ENCODE data around the gene TCEA2. TPM values are rescaled to one million over a fixed set of nuclear protein-coding genes. Genes with fewer than 3 reads are reported as not detected.

TCEA2 gene
- total RNA-seq, 1 experiment from 2014 or later, result 48.3 TPM

- H3K4me1 ChIP-seq, result peaks cover 3% of the 10 kb centered on the region; the same call in 1 of the 2 replicates
- ChIA-PET POLR2A (interaction anchor here (0.6 to 0.7 kb wide), 3 partner anchors 23 to 222 kb away, joined by 4 read pairs; partner anchors contain the start of gene OPRL1), CTCF (interaction anchor here (0.6 to 2.5 kb wide), 34 partner anchors 8 to 1881 kb away, joined by 3 to 17 read pairs (median 4); partner anchors contain the start of genes LKAAEAR1, OPRL1, PRPF6 and RGS19)
- H3K27me3 ChIP-seq (replicated peaks; ENCODE audit: control insufficient read depth, insufficient read depth, low read length), result peaks cover 4% of the 10 kb centered on the region; the same call in 1 of the 2 replicates
- no peaks in the 10 kb centered on the region for H3K36me3 Mint-ChIP-seq (ENCODE audit: insufficient read depth, unreplicated experiment)
- no peaks in the 10 kb centered on the region for H3K9me3 Mint-ChIP-seq (ENCODE audit: unreplicated experiment)
- no peaks in the 10 kb centered on the region for H3K36me3 ChIP-seq (ENCODE audit: control insufficient read depth, insufficient read depth, low read length)
- H3K4me1 Mint-ChIP-seq (ENCODE audit: low read depth, unreplicated experiment), result no peaks in the 10 kb centered on the region
- peaks cover 23% of the 10 kb centered on the region for H3K27me3 Mint-ChIP-seq (ENCODE audit: insufficient read depth, unreplicated experiment)
- H3K9me3 ChIP-seq, result no peaks in the 10 kb centered on the region; the same call in 1 of the 2 replicates
- intact Hi-C loops (cut with micrococcal nuclease; ENCODE audit: unreplicated experiment), result loop anchor here (1.0 kb wide), 1 partner anchor 18 kb away; no protein-coding TSS in a partner anchor
- peak overlapping the region; percentile 77 for H3K4me3 Mint-ChIP-seq (ENCODE audit: unreplicated experiment)
- no TSS peak for BruUV-seq (replicated peaks)
- H3K27ac Mint-ChIP-seq (ENCODE audit: unreplicated experiment), result no peak overlapping the region
- TF ChIP-seq CTCF (IDR thresholded peaks at IDR 0.05; ENCODE audit: insufficient read depth in 1 of 2, low read depth in 1 of 2, low read length in 1 of 2, severe bottlenecking in 1 of 2, unreplicated experiment in 1 of 2), result no peak
- peak overlapping the region; percentile 52 for H3K4me3 ChIP-seq (ENCODE audit: low read depth, low read length)
- peak; percentile 63 to 71 for DNase-seq
Observed at GRCh38 chr20:64102647-64103354, 39.8 kb downstream of the TCEA2 start.

DNA sequence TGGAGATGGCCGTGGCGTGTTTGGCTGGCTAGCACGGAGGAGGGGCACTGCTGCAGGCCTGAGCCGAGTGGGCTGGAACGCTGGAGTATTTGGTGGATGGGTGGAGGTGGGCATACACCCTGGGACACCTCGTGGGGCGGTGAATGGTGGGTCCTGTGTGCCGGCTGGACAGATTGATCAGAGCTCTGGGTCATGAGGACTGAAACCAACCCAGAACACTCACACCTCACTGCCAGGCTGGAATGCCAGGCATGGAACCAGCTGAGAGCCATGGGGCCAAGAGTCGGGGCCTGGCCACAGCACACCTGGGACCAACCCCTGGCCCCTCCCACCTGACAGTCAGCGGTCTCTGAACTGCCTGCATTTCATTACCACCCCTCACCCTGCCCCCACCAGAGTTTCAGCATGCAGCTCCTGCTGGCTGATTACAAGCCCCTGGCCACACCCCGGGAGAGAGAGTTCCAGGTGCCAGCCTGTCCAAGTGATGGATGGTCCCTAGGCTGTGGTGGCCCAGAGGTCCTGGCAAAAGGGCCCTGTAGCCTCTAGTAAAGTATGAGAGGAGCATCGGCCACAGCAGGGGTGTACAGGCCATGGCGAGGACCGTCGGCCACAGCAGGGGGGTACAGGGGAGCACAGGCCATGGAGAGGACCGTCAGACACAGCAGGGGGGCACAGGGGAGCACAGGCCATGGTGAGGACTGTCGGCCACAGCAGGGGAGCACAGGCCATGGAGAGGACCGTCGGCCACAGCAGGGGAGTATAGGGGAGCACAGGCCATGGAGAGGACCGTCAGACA, 41.1 kb downstream of the TCEA2 start:
- Mint-ChIP-seq H3K9me3 (ENCODE audit: unreplicated experiment) (no peaks in the 10 kb centered on the region), H3K36me3 (ENCODE audit: insufficient read depth, unreplicated experiment) (no peaks in the 10 kb centered on the region), H3K4me3 (ENCODE audit: unreplicated experiment) (no peak overlapping the region), H3K27ac (ENCODE audit: unreplicated experiment) (no peak overlapping the region), H3K27me3 (ENCODE audit: insufficient read depth, unreplicated experiment) (peaks cover 23% of the 10 kb centered on the region), H3K4me1 (ENCODE audit: low read depth, unreplicated experiment) (no peaks in the 10 kb centered on the region)
- peaks cover 4% of the 10 kb centered on the region; the same call in 1 of the 2 replicates for H3K27me3 ChIP-seq (replicated peaks; ENCODE audit: control insufficient read depth, insufficient read depth, low read length)
- peaks cover 3% of the 10 kb centered on the region; the same call in 1 of the 2 replicates for H3K4me1 ChIP-seq
- no peaks in the 10 kb centered on the region; the same call in 1 of the 2 replicates for H3K9me3 ChIP-seq
- intact Hi-C loops (cut with micrococcal nuclease; ENCODE audit: unreplicated experiment), result no loop called here
- POLR2A ChIA-PET, result no interaction called here
- TF ChIP-seq CTCF (IDR thresholded peaks at IDR 0.05; ENCODE audit: insufficient read depth in 1 of 2, low read depth in 1 of 2, low read length in 1 of 2, severe bottlenecking in 1 of 2, unreplicated experiment in 1 of 2), result no peak
- DNase-seq, result peak in 1 of 2 experiments; percentile 47
- H3K36me3 ChIP-seq (ENCODE audit: control insufficient read depth, insufficient read depth, low read length), result no peaks in the 10 kb centered on the region
- BruUV-seq (replicated peaks), result no TSS peak
- CTCF ChIA-PET, result no interaction called here
- H3K4me3 ChIP-seq (ENCODE audit: low read depth, low read length), result no peak overlapping the region
